Caco-2 (cell line): ENCODE results near the gene TMEM100. TPM values are rescaled to one million over a fixed set of nuclear protein-coding genes. Genes with fewer than 3 reads are reported as not detected.

Experiments
- BruUV-seq: library from RNA; stranded (reverse); fragments of 400-500 nt; replicated peaks from 2 replicates; lab custom pipeline; 2021; lab: Mats Ljungman, UMichigan
- CTCF ChIA-PET: fragments of 300-600 bp; sonication (Branson Sonifier 250); formaldehyde crosslinking; loops from one replicate; lab custom pipeline; 2022; ENCODE audit warnings: antibody characterized with exemption; lab: Charles Lee
- POLR2A ChIA-PET: fragments of 300-600 bp; sonication (Branson Sonifier 250); formaldehyde crosslinking; loops from one replicate; lab custom pipeline; 2022; ENCODE audit warnings: antibody characterized with exemption; lab: Charles Lee
- DNase-seq, 2 experiments: peaks; one replicate each; pipeline versions ENCODE4 v3.0.0 to v3.0.0-alpha.2; 2020 to 2022
- H3K27me3 ChIP-seq: replicated peaks from 2 replicates; pipeline ENCODE4 v1.6.0; 2011; ENCODE audit warnings: low read length; ENCODE audit not compliant: control insufficient read depth, insufficient read depth
- H3K36me3 ChIP-seq: 2 replicates; pipeline ENCODE4 v1.5.1; 2011; ENCODE audit warnings: low read length; ENCODE audit not compliant: control insufficient read depth, insufficient read depth
- H3K4me1 ChIP-seq: fragments of 250-450 bp; sonication (Bioruptor Pico); 2 replicates; pipeline ENCODE4 v1.5.1; 2020; ENCODE audit warnings: mild to moderate bottlenecking
- H3K4me3 ChIP-seq: 2 replicates; pipeline ENCODE4 v1.5.1; 2011; ENCODE audit warnings: low read depth, mild to moderate bottlenecking, control low read depth, low read length
- H3K9me3 ChIP-seq: fragments of 250-450 bp; sonication (Bioruptor Pico); 2 replicates; pipeline ENCODE4 v1.5.1; 2020; ENCODE audit warnings: mild to moderate bottlenecking, moderate library complexity
- H3K27ac Mint-ChIP-seq: one replicate; pipeline ENCODE4 v1.8.0; 2022; ENCODE audit warnings: mixed read lengths; ENCODE audit not compliant: unreplicated experiment
- H3K27me3 Mint-ChIP-seq: one replicate; pipeline ENCODE4 v1.8.0; 2022; ENCODE audit warnings: mixed read lengths; ENCODE audit not compliant: insufficient read depth, unreplicated experiment
- H3K36me3 Mint-ChIP-seq: one replicate; pipeline ENCODE4 v1.8.0; 2022; ENCODE audit warnings: mild to moderate bottlenecking, mixed read lengths; ENCODE audit not compliant: insufficient read depth, unreplicated experiment
- H3K4me1 Mint-ChIP-seq: one replicate; pipeline ENCODE4 v1.8.0; 2022; ENCODE audit warnings: low read depth, mixed read lengths; ENCODE audit not compliant: unreplicated experiment
- H3K4me3 Mint-ChIP-seq: one replicate; pipeline ENCODE4 v1.8.0; 2022; ENCODE audit warnings: mild to moderate bottlenecking, moderate library complexity, mixed read lengths; ENCODE audit not compliant: unreplicated experiment
- H3K9me3 Mint-ChIP-seq: one replicate; pipeline ENCODE4 v1.8.0; 2022; ENCODE audit warnings: mixed read lengths; ENCODE audit not compliant: unreplicated experiment
- intact Hi-C: fragments of 100-400 bp; cut with micrococcal nuclease; formaldehyde crosslinking; loops from one replicate; pipeline ENCODE4 v1.10.0; 2022; ENCODE audit not compliant: unreplicated experiment
- total RNA-seq: library from RNA; stranded (reverse); gene quantifications from 2 replicates; pipeline ENCODE4 v1.2.3, GENCODE V29; 2022
- TF ChIP-seq, protein P1 (sequence below), 2 experiments: fragments of 200-600 bp in 1 of 2; IDR thresholded peaks; 1 replicate in 1 of 2; 2 replicates in 1 of 2; pipeline versions ENCODE4 v1.5.1 to v1.8.0; 2011 to 2022; ENCODE audit warnings: antibody characterized with exemption in 1 of 2, control low read depth in 1 of 2, inconsistent platforms in 1 of 2, low read depth in 1 of 2, low read length in 1 of 2, mild to moderate bottlenecking in 1 of 2, moderate library complexity in 1 of 2; ENCODE audit not compliant: insufficient read depth in 1 of 2, severe bottlenecking in 1 of 2, unreplicated experiment in 1 of 2

TMEM100 gene
- total RNA-seq, 1 experiment from 2014 or later, result not detected

DNA sequence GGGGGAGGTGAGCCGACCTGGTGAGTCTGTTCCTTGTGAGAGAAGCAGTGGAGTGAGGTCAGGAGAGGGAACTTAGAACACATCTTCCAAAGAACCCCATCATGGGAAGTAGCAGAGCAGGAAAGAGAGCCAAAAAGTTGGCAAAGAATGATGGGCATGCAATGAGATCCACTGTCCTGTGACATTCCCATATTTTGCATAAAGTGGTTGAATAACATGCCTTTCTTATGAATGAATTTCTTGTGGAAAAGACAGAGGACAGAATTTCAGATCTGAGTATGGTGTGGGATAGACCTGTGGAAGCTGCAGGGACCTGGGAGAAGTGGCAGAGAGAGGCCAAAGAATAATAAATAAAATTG lies 41.3 kb downstream of the TMEM100 start:
- POLR2A ChIA-PET, result no interaction called here
- intact Hi-C loops, result no loop called here
- no peak overlapping the region for H3K4me3 ChIP-seq

DNA sequence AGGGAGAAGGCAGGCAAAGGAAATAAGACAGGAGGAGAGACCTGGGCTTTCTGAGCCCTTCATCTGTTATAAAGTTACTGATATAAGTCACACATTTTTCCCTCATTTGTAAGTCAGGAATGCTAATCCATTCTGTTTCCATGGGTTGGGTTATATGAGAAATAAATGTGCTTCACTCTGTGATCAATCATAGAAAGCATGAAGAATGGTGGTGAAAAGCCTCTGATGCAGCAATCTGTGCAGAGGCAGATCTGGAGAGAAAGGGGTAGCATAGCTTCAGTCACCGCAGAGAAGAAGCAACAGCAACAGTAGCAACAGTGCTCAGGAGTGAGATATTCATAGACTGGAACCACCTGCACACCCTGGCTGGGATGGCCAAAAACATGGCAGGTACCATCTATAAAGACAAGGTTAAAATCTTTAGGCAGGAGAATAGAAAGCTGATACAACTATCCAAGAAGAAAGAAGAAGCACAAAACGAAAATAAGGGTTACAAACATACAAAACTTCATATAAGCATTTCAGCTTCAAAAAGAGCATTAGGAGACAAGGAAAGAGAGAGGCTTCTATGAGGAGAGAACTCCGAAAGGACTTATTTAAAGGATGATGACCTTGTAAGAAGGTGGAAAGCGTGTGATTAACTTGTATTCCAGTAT lies 41.9 kb downstream of the TMEM100 start:
- DNase-seq, result no peak
- Histone ChIP-seq H3K4me1 (no peaks in the 10 kb centered on the region), H3K4me3 (no peak overlapping the region), H3K36me3 (no peaks in the 10 kb centered on the region), H3K27me3 (no peaks in the 10 kb centered on the region), H3K9me3 (no peaks in the 10 kb centered on the region)
- H3K4me1 Mint-ChIP-seq, result no peaks in the 10 kb centered on the region
- H3K4me3 Mint-ChIP-seq, result no peak overlapping the region
- TF ChIP-seq, protein P1, sequence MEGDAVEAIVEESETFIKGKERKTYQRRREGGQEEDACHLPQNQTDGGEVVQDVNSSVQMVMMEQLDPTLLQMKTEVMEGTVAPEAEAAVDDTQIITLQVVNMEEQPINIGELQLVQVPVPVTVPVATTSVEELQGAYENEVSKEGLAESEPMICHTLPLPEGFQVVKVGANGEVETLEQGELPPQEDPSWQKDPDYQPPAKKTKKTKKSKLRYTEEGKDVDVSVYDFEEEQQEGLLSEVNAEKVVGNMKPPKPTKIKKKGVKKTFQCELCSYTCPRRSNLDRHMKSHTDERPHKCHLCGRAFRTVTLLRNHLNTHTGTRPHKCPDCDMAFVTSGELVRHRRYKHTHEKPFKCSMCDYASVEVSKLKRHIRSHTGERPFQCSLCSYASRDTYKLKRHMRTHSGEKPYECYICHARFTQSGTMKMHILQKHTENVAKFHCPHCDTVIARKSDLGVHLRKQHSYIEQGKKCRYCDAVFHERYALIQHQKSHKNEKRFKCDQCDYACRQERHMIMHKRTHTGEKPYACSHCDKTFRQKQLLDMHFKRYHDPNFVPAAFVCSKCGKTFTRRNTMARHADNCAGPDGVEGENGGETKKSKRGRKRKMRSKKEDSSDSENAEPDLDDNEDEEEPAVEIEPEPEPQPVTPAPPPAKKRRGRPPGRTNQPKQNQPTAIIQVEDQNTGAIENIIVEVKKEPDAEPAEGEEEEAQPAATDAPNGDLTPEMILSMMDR (IDR thresholded peaks at IDR 0.05; ENCODE audit: insufficient read depth in 1 of 2, low read depth in 1 of 2, low read length in 1 of 2, severe bottlenecking in 1 of 2, unreplicated experiment in 1 of 2), result no peak
- intact Hi-C loops, result no loop called here
- peaks cover 31% of the 10 kb centered on the region for H3K27me3 Mint-ChIP-seq
- H3K9me3 Mint-ChIP-seq, result no peaks in the 10 kb centered on the region
- H3K36me3 Mint-ChIP-seq, result no peaks in the 10 kb centered on the region
- BruUV-seq, result no TSS peak
- no peak overlapping the region for H3K27ac Mint-ChIP-seq
- POLR2A ChIA-PET, result no interaction called here
- CTCF ChIA-PET, result interaction anchor here (0.9 kb wide), 1 partner anchor 37 kb away, joined by 3 read pairs; no protein-coding TSS in a partner anchor

More for the DNA sequence above, 41.3 kb downstream of the TMEM100 start:
- TF ChIP-seq, protein P1 (IDR thresholded peaks at IDR 0.05; ENCODE audit: insufficient read depth in 1 of 2, low read depth in 1 of 2, low read length in 1 of 2, severe bottlenecking in 1 of 2, unreplicated experiment in 1 of 2), result no peak
- no peaks in the 10 kb centered on the region for H3K9me3 Mint-ChIP-seq
- BruUV-seq, result no TSS peak
- CTCF ChIA-PET, result interaction anchor here (0.9 kb wide), 1 partner anchor 36 kb away, joined by 3 read pairs; no protein-coding TSS in a partner anchor
- peaks cover 29% of the 10 kb centered on the region for H3K27me3 Mint-ChIP-seq
- no peaks in the 10 kb centered on the region for H3K27me3 ChIP-seq
- no peaks in the 10 kb centered on the region for H3K36me3 ChIP-seq
- H3K4me1 Mint-ChIP-seq, result no peaks in the 10 kb centered on the region
- no peak overlapping the region for H3K27ac Mint-ChIP-seq
- no peaks in the 10 kb centered on the region for H3K9me3 ChIP-seq
- DNase-seq, result no peak
- H3K4me1 ChIP-seq, result no peaks in the 10 kb centered on the region
- H3K4me3 Mint-ChIP-seq, result no peak overlapping the region
- no peaks in the 10 kb centered on the region for H3K36me3 Mint-ChIP-seq

DNA sequence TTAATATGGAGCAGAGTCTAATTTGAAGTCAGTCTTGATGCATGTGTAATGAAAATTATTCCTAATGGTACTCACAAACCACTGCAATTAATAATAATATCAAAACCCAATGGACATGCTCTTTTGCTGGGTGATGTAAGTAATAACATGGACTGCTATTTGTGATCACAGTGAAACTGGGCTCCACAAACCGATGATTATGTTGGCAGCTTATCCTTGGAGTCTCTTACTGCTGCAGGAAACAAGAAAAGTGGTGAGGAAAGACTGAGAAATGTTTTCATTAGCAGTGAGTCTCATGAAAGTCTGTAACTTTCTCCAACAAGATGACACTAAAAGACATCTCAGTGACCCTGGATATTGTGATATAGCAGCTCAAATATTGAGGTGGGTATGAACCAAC lies 45.2 kb downstream of the TMEM100 start:
- no peak overlapping the region for H3K4me3 ChIP-seq
- Mint-ChIP-seq H3K36me3 (no peaks in the 10 kb centered on the region), H3K27me3 (peaks cover 29% of the 10 kb centered on the region), H3K4me3 (no peak overlapping the region), H3K4me1 (no peaks in the 10 kb centered on the region), H3K9me3 (no peaks in the 10 kb centered on the region), H3K27ac (no peak overlapping the region)
- no peaks in the 10 kb centered on the region for H3K36me3 ChIP-seq
- no peak for DNase-seq
- intact Hi-C loops, result no loop called here
- TF ChIP-seq, protein P1 (IDR thresholded peaks at IDR 0.05; ENCODE audit: insufficient read depth in 1 of 2, low read depth in 1 of 2, low read length in 1 of 2, severe bottlenecking in 1 of 2, unreplicated experiment in 1 of 2), result no peak
- no peaks in the 10 kb centered on the region for H3K9me3 ChIP-seq
- BruUV-seq, result no TSS peak
- CTCF ChIA-PET, result no interaction called here
- POLR2A ChIA-PET, result no interaction called here
- no peaks in the 10 kb centered on the region for H3K4me1 ChIP-seq
- no peaks in the 10 kb centered on the region for H3K27me3 ChIP-seq
